IMR-90 (cell line): ENCODE measurements around the gene CDC42BPA.

Experiments used
- CEBPB ChIP-seq: IDR thresholded peaks from 2 replicates; pipeline ENCODE4 v1.6.1; 2012; ENCODE audit warnings: low read depth, low read length, improper control_type of control experiment
- ELK1 ChIP-seq: fragments of 150-350 bp; IDR thresholded peaks from 2 replicates; pipeline ENCODE4 v1.6.1; 2016; ENCODE audit warnings: low read depth, mild to moderate bottlenecking, low read length, moderate library complexity, borderline replicate concordance
- FOS ChIP-seq: fragments of 150-350 bp; IDR thresholded peaks from 2 replicates; pipeline ENCODE4 v1.6.1; 2016; ENCODE audit warnings: low read depth, low read length
- MAFK ChIP-seq: IDR thresholded peaks from 2 replicates; pipeline ENCODE4 v1.6.1; 2012; ENCODE audit warnings: low read depth, low read length, improper control_type of control experiment
- MAZ ChIP-seq: IDR thresholded peaks from 2 replicates; pipeline ENCODE4 v1.6.1; 2012; ENCODE audit warnings: low read depth, mild to moderate bottlenecking, low read length, improper control_type of control experiment, moderate library complexity, borderline replicate concordance
- MXI1 ChIP-seq: IDR thresholded peaks from 2 replicates; pipeline ENCODE4 v1.6.1; 2012; ENCODE audit warnings: low read depth, mild to moderate bottlenecking, low read length, moderate library complexity, borderline replicate concordance
- POLR2A ChIP-seq: IDR thresholded peaks from 2 replicates; pipeline ENCODE4 v1.6.1; 2012; ENCODE audit warnings: mild to moderate bottlenecking, low read depth, low read length
- RAD21 ChIP-seq: IDR thresholded peaks from 2 replicates; pipeline ENCODE4 v1.6.1; 2012; ENCODE audit warnings: low read length, improper control_type of control experiment
- RFX5 ChIP-seq: IDR thresholded peaks from 2 replicates; pipeline ENCODE4 v1.8.0; 2012; ENCODE audit warnings: low read depth, mild to moderate bottlenecking, low read length, moderate library complexity
- SMC3 ChIP-seq: fragments of 150-350 bp; IDR thresholded peaks from 2 replicates; pipeline ENCODE4 v1.6.1; 2016; ENCODE audit warnings: low read depth, mild to moderate bottlenecking, antibody characterized with exemption, low read length, moderate library complexity
- USF2 ChIP-seq: fragments of 150-350 bp; IDR thresholded peaks from 2 replicates; pipeline ENCODE4 v1.6.1; 2017; ENCODE audit warnings: mild to moderate bottlenecking, antibody characterized with exemption, low read length, low read depth
- TF ChIP-seq, protein P1 (sequence below): conservative IDR thresholded peaks from 2 replicates; pipeline ENCODE4 v1.5.1; 2012; ENCODE audit warnings: mild to moderate bottlenecking, low read depth, low read length, improper control_type of control experiment

GRCh38 chr1:227174164-227174563, 144.1 kb downstream of the CDC42BPA start:
- no peak for TF ChIP-seq POLR2A
- TF ChIP-seq, protein P1, sequence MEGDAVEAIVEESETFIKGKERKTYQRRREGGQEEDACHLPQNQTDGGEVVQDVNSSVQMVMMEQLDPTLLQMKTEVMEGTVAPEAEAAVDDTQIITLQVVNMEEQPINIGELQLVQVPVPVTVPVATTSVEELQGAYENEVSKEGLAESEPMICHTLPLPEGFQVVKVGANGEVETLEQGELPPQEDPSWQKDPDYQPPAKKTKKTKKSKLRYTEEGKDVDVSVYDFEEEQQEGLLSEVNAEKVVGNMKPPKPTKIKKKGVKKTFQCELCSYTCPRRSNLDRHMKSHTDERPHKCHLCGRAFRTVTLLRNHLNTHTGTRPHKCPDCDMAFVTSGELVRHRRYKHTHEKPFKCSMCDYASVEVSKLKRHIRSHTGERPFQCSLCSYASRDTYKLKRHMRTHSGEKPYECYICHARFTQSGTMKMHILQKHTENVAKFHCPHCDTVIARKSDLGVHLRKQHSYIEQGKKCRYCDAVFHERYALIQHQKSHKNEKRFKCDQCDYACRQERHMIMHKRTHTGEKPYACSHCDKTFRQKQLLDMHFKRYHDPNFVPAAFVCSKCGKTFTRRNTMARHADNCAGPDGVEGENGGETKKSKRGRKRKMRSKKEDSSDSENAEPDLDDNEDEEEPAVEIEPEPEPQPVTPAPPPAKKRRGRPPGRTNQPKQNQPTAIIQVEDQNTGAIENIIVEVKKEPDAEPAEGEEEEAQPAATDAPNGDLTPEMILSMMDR, result no peak
- TF ChIP-seq CEBPB, result peak; percentile 67
- no peak for TF ChIP-seq FOS
- no peak for TF ChIP-seq USF2
- TF ChIP-seq MAFK, result no peak
- no peak for TF ChIP-seq RFX5
- TF ChIP-seq RAD21, result no peak
- TF ChIP-seq MAZ, result no peak
- TF ChIP-seq ELK1, result no peak
- no peak for TF ChIP-seq SMC3
- no peak for TF ChIP-seq MXI1
